K562 (cell line): ENCODE measurements around the gene MATN1. TPM values are rescaled to one million over a fixed set of nuclear protein-coding genes. Genes with fewer than 3 reads are reported as not detected.

Experiments used
- ESRRA ChIP-seq: fragments of 450-650 bp; IDR thresholded peaks from 2 replicates; pipeline ENCODE4 v1.6.1; 2014; ENCODE audit warnings: low read depth, mild to moderate bottlenecking, moderate library complexity, borderline replicate concordance
- NCOA1 ChIP-seq: fragments of 450-650 bp; IDR thresholded peaks from 2 replicates; pipeline ENCODE4 v1.6.1; 2016; ENCODE audit warnings: low read depth
- RERE ChIP-seq: sonication (generic); formaldehyde crosslinking; IDR thresholded peaks from 2 replicates; pipeline ENCODE4 v1.8.0; 2023; ENCODE audit warnings: missing genetic modification reagents, mild to moderate bottlenecking, borderline replicate concordance
- ZNF318 ChIP-seq, 2 experiments: fragments of 450-650 bp; IDR thresholded peaks; 2 replicates each; pipeline ENCODE4 v1.6.1; 2016; ENCODE audit warnings: mild to moderate bottlenecking in 2 of 2, borderline replicate concordance in 1 of 2, low read depth in 1 of 2, moderate library complexity in 1 of 2
- ZNF347 ChIP-seq: fragments of 450-650 bp; formaldehyde crosslinking; IDR thresholded peaks from 2 replicates; pipeline ENCODE4 v1.4.0; 2020; ENCODE audit warnings: low read depth, mild to moderate bottlenecking, moderate library complexity
- ZNF76 ChIP-seq: fragments of 250-450 bp; sonication (Bioruptor Pico); IDR thresholded peaks from 2 replicates; pipeline ENCODE4 v1.4.0; 2020; ENCODE audit warnings: mild to moderate bottlenecking, moderate library complexity, borderline replicate concordance
- polyA plus RNA-seq, 8 experiments: library from polyadenylated mRNA; depleted of rRNA in 4 of 8; stranded (reverse) in 5 of 8; unstranded in 3 of 8; fragments of >200 nt; fragmentation: Nextera tagmentation in 2 of 8; fragmentation: Illumina TruSeq in 1 of 8; extraction: Ambion mirVana in 2 of 8; extraction: Trizol in 1 of 8; gene quantifications; 2 replicates each; pipeline versions ENCODE4 v1.2.1 to v1.2.3, GENCODE V29; 2011 to 2014; ENCODE audit warnings: inconsistent platforms in 1 of 8, missing spikeins in 1 of 8
- total RNA-seq, 7 experiments: library from RNA; depleted of rRNA in 6 of 7; stranded (reverse); fragments of >200 nt in 6 of 7; fragmentation: Illumina TruSeq in 2 of 7; extraction: Trizol in 2 of 7; gene quantifications; 2 replicates each; pipeline versions ENCODE4 v1.2.1 to v1.2.3, GENCODE V29; 2011 to 2021; ENCODE audit warnings: low replicate concordance in 1 of 7
- TF ChIP-seq, protein P1 (sequence below): fragments of 250-450 bp; sonication (Bioruptor Pico); IDR thresholded peaks from 2 replicates; pipeline ENCODE4 v1.4.0; 2020; ENCODE audit warnings: mild to moderate bottlenecking, moderate library complexity, borderline replicate concordance

The MATN1 gene
- total and polyA plus RNA-seq, 9 of the 15 experiments (the other 6 are each of a cell fraction or from before 2014, with no cell fraction given), result 0.10 to 2.3 (median 1.2) TPM

DNA sequence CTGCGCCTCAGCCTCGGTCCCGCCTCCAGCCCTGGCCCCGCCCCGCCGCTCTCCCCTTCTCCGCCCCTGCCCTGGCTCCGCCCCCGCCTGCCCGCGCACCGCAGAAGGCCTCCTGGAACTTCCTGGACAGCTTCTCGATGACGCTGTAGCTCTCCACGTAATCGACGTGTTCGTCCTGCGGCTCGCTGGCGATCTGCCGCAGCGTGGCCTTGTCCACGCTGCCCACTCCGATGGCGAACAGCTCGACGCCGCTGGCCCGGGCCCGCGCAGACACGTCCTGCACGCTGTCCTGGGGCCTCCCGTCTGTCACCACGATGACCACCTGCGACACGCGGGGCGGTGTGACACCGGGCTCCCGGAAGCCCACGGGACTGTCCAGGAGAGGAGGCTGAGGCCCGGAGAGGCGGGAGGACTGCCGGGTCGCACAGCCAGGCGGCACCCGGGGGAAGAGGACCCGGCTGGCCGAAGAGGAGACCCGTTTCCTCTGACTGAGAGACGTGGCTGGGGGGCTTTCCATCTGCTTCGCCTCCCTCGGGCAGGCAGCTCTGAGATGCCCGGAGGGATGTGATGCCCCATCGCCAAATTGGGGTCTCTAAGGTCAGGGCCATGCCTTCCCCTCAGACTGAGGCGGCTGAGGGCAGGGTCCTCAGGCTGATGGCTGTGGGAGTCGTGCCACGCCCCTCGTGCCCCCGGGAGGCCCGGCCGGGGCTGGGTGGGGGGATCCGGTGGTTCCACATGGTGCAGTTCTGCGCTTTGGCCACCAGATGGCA lies 4.6 kb downstream of the MATN1 start (continued):
- TF ChIP-seq, protein P1, sequence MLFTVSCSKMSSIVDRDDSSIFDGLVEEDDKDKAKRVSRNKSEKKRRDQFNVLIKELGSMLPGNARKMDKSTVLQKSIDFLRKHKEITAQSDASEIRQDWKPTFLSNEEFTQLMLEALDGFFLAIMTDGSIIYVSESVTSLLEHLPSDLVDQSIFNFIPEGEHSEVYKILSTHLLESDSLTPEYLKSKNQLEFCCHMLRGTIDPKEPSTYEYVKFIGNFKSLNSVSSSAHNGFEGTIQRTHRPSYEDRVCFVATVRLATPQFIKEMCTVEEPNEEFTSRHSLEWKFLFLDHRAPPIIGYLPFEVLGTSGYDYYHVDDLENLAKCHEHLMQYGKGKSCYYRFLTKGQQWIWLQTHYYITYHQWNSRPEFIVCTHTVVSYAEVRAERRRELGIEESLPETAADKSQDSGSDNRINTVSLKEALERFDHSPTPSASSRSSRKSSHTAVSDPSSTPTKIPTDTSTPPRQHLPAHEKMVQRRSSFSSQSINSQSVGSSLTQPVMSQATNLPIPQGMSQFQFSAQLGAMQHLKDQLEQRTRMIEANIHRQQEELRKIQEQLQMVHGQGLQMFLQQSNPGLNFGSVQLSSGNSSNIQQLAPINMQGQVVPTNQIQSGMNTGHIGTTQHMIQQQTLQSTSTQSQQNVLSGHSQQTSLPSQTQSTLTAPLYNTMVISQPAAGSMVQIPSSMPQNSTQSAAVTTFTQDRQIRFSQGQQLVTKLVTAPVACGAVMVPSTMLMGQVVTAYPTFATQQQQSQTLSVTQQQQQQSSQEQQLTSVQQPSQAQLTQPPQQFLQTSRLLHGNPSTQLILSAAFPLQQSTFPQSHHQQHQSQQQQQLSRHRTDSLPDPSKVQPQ (CRISPR knock-in tag), result 0 out of 2 replicates have a peak, but pooled peaks have one; percentile 17
- peak; percentile 64; the same call in 1 of the 2 replicates for TF ChIP-seq RERE (CRISPR knock-in tag)
- TF ChIP-seq ZNF76 (CRISPR knock-in tag), result peak; percentile 95
- TF ChIP-seq ESRRA, result peak; percentile 10; the same call in 1 of the 2 replicates
- peak; percentile 23; the same call in 1 of the 2 replicates for TF ChIP-seq NCOA1
- TF ChIP-seq ZNF347 (CRISPR knock-in tag), result no peak
- TF ChIP-seq ZNF318 (IDR thresholded peaks at IDR 0.05; ENCODE audit: borderline replicate concordance in 1 of 2, low read depth in 1 of 2), result no peak
